Iris pigment epithelial cell (primary cell): ENCODE data around the gene TBX6.

Experiments used
- DNase-seq: peaks from one replicate; pipeline ENCODE4 v3.0.0-alpha.2; 2011; ENCODE audit warnings: low read depth

TBX6 gene

DNA sequence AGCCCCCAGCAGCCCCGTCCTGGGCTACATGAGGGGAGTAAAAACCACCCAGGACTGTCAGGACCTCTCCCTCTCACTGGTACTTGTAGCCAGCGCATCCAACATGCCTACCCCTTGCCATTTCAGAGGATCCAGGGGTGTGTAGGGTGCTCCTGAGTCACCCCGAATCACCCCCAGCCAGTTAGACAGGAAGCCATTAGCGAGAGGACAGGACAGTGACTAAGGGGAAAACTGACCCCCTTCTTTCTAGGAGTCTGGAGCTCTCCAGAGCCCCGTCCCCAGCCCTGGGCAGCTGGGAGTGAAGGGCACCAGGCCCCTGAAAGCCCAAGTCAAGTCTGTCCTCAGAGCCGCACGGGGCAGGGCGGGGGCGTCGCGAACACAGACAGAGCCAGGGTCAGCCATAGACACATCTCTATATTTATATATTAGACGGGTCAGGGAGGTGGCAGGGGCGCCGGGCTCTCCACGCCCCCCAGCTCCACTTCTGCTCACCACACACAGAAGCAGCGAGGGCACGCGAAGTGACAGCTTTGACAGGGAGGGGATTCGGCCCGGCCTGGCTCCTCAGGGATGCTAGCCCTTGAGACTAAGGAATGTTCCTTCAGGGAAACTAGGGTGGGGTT, 22.1 kb upstream of the TBX6 start:
- no peak for DNase-seq

DNA sequence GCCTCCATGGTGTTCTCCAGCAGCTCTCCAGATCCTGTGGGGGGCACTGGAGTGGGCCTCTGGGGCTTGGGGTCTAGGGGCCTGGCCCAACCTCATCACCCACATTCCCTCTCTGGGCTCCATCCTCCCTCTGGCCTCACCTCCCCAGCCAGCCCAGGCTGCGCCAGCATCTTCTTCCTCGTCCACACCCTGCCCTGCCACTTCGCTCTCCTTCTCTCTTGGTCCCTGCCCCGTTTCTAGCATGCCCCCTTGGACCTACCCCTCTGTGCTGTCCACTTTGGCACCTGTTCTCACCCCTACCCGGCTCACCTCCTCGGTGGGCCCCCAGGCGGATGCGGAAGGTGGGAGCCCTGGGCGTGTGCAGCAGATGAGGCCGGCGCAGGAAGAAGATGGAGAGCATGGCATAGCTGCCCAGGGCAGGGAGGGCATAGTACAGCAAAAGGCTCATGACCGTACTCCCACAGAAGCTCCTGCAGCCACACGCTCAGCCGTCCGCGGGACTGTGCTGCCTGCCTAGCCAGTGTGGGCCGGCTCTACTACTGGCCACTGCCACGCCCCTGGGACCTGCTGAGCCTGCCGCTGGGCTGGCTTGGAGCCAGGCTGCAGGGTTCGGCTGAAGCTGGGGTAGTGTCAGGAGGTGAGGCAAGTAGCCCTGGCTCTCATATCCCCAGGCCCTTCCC, 21.4 kb upstream of the TBX6 start, which contains the start of gene GDPD3:
Gene GDPD3, minus strand, starts transcription at position 507 of the 680 bp plus-strand sequence. Its CDS starts 59 bp downstream, at position 448.
- DNase-seq: no peak

DNA sequence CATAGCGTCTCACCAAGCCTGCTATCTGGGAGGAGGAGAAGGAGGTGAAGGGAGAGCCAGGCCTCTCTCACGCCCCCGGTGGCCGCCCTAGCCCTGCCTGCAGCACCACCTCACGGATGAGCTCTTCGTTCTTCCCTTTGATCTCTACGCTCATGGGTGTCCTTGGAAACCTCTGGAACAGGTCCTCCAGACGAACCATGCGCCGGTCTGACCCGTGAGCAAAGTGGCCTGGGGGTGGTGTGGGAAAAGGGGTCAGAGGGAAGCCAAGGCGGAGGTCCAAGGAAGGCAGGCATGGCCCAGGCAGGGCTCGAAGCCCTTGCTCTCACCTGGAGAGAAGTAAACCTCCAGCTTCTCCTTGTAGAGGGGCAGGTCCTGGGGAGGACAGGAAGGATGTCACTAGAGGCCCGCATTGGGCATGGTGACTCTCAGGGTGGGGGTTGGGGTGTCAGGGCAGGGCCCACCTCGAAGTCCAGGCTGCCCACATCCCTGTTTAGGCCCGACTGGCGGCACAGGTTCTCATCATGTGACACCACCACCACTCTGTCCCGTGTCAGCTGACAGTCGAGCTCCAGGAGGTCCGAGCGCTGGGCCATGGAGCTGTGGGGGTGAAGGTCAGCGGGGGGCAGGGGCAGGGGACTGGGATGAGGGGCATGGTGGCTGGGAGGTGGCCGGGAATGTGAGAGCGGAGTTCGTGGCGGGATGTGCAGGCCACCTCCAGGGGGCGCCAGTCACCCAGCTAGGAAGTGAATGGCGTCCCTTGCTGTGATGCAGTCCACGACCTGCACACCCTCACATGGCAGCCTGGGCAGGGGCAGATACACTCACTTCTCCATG, 20.7 kb upstream of the TBX6 start:
- DNase-seq: peak; percentile 55

DNA sequence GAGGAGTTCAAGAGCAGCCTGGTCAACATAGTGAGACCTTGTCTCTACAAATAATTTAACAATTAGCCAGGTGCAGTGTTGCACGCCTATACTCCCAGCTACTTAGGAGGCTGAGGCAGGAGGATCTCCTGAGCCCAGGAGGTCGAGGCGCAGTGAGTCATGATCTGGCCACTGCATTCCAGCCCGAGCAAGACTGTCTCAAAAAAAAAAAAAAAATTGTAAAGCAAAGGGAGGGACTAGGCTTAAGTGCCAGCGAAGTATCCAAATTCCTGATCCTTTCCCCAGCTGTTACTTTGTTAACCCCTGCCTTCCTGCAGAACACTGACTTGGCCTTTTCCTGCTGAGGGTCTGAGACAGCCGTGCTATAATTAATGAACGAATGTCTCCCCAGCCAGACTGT, 18.9 kb upstream of the TBX6 start:
- DNase-seq: peak; percentile 30

DNA sequence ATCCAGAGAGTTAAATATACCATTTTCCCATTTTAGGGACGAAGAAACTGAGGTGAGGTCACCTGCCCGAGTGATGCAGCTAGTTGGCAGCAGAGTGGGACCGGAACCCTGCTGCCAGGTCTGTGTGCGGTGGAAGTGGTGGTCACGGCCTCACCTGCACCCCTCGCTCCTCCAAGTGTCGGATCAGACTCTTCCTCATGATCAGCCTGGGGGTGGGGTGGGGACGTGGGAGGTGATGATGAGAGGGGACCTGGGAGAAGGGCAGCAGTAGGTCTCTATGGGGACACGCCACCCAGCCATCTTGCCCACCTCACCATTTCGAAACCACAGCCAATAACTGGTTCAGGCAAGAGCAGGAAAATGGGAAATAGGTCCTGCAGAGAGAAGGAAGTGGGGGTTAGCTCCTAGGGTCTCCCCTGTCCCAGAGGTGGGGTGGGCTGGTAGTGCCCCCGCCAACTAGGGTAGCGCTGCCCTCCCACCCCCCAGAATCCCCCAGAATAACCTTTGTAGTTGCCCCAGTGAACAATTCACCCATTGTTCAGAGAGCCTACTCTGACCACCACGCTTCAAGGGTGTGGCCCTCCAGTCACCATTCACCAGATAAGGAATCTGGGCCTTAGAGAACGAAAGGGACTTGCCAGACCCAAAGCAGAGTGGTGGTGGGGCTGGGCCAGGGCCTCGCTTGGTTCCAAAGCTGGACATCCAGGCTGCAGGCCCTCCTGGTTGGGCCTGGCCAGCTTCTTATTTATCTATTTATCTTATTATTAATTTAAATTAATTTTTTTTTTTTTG, 16.5 kb upstream of the TBX6 start:
- DNase-seq: no peak

DNA sequence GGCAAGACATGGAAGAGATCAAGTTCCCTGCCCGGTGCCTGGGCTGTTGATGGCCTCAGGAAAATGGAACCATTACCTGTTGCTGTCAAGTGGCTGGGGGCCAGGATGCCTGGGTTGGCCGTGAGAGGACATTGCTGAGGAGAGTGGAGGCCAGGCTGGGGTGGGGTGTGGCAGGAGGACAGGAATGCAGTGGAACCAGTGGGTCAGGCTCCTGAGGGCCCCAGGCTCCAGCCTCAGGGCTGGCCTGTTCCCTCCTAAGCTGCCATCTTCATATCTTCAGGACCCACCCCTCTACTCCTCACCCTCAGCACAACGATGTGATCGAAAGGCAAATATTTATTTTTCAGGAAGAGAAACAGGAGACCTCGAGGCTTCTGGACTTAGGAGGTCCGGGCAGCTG, 12.8 kb upstream of the TBX6 start:
- no peak for DNase-seq

DNA sequence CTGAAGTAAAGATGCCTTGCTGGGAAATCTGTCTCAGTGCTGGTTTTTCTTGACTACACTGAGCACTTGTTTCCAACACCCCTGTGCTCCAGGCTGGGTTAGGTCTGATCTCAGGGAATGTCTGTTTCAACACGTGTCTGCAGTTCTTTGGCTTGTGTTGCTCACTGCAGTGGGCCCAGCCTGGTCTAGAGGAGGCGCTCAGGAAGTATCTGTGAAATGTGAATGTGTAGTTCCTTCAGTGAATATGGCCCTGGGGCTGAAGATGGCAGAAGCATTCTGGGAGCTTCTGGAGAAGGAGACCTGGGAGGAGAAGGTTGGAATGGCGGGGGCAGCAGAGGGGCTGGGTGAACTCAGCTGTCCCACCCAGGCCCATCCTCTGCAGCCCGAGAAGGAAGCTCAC, 12.4 kb upstream of the TBX6 start:
- DNase-seq: peak; percentile 24

DNA sequence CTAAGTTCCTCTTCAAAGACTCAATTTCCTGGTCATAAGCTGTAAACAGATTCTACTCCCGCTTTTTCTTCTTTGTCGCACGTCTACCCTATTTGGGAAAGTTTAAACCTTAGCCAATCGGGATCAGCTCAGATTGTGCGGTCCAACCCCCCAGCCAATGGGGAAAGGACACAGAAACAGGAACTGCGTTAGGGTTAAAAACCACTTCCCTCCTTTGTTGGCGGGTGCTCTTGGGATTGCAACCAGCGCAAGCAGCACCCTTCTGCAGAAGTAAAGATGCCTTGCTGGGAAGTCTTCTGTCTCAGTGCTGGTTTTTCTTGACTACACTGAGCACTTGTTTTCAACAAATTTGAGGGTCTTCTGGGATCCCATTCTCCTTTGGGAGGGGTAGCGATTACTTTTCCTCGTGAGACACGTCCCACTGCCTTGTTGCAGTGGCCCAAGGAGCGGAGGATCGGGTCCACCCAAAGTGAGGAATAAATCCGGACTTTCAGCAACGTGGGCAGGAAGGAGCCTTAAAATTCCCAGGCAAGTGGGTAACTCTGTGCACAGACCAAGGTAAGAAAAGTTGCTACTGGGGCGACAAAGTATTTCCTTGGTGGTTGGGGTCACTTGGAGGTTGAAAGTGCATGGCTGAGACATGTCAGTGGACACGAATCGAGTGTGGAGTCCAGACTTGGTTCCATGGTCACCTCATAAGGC, 5.3 kb upstream of the TBX6 start:
- DNase-seq: no peak

DNA sequence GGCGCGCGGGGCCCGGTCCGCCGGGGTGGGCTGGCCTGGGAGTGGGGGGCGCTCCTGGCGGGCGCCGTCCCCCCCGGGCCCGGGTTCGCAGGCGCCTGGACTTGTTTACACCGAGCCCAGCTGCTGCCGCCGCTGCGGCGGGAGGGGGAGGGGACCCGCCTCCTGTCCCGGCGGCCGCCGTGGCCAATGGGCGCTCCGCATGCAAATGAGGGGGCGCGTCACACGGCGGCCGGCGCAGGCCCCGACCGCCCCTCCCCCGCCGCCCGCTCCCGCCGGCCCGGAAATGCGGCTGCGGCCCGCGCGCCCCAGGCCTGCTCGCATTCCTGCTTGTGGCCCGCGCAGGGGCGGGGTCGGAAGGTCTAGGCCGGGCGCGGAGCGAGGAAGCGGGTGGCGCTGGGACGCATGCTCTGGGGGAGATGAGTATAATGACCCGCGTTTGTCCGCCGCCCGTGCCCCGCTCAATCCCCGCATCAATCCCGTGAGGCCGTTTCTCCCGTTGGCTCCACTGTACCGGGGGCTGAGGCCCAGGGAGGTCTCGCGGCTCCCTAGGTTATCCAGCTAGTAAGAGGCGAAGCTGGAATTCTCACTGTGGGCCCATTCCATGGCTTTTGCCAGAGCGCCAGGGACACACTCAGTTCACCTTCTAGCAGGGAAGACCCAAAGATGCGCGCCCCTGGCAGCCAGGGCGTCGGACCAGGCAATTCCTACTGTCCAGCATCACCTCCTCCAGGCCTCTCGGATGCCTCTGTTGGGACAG, 4.6 kb upstream of the TBX6 start, which contains the start of gene YPEL3:
Gene YPEL3, minus strand, starts transcription at position 109 of the 757 bp plus-strand sequence. CDS start 731 bp downstream, outside the sequence.
- peak; percentile 91 for DNase-seq

DNA sequence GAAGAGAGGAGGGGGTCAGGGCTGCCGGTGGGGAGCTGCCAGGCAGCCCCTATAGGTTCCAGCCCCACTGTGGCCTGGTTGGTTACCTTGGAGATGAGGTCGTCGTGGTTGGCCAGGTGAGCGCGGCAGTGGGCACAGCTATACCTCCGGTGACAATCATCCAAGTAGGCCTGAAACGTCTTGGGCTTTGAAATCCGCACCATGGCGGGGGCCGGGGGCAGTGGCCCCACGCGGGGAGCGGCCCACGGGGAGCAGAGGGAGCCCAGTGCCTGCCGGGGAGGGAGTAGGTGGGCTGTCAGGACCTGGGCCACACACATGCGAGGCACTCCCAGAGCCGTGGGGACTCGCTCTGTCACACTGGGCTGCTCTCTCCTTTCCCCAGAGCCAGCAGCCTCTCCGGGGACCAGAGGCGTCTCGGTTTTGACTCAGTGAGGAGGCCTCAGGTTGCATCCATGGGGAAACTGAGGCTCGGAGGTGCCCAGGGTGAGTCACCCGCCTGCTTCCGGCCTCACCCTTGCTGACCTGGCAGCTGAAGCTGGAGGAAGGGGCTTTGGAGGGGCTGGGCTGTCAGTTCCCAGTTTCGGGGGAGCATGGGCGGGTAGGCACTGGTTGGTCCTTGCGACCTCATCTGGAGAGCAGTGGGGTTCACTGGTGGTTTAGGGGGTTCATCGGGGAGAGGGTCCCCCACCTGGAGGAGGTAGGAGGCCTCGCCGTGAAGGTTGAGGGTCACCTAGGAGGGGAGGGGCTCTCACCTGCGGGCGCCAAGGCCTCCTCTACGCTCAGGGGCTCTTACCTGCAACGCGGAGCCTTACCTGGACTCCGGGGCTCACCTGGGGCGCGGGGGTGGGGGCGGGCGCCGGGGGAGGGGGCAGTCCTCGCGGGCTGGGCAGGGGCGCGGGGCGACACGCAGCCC, 3.7 kb upstream of the TBX6 start:
- no peak for DNase-seq

DNA sequence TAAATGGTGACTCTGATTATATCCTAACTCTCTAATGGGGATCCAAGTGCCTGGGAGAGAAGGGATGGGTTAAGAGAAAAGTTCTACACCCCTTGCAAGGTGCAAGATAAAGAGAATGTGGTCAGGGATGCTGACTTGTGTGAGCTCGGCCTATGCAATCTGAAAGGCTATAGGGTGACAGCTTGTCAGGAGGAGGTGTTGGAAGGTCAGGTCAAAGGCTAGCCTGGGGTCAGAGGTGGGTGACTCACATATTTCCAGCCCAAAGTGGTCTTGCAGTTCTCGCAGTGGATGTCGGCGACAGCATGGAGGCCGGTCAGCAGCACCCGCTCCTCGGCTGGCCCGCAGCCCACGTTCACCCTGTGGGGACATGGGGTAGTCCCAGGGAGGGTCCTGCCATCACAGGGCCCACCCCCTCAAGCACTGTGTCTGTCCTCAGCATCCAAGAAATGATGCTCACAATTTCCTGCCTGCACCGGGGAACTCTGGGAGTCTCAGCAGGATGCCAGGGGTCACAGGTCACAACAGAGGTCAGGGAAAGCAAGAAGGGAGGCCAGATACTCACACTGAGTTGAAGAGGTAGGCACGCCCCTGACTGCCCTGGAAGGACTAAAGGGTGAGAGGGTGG, 2.9 kb upstream of the TBX6 start:
- DNase-seq: no peak

DNA sequence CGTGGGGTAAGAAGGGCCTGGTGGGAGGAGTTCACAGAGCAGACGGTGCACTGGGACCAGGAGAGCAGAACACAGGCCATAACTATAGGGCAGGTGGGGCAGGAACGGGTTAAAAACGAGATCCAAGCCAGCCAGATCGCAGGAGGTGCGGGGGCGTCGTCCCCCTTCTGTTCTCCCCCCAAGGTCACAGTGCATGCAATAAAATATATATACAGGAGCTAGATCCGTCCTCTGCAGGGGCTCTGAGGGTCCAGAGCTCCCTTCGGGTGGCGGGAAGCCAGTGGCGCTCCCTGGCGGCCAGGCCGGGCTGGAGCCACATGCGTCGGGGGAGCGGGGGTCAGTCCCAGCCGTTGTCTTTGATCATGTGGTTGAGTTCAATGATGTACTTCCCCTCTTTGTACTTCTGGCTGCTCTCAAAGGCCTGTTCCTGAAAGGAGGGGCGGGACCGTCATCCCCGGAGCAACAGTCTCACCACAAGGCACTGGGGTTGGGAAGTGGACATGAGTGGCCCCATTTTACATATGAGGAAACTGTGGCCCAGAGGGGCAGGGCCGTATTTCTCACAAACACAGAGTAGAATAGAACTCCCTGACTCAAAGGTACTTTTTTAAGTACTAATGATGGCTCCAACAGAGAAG, 768 bp upstream of the TBX6 start:
- peak; percentile 69 for DNase-seq

DNA sequence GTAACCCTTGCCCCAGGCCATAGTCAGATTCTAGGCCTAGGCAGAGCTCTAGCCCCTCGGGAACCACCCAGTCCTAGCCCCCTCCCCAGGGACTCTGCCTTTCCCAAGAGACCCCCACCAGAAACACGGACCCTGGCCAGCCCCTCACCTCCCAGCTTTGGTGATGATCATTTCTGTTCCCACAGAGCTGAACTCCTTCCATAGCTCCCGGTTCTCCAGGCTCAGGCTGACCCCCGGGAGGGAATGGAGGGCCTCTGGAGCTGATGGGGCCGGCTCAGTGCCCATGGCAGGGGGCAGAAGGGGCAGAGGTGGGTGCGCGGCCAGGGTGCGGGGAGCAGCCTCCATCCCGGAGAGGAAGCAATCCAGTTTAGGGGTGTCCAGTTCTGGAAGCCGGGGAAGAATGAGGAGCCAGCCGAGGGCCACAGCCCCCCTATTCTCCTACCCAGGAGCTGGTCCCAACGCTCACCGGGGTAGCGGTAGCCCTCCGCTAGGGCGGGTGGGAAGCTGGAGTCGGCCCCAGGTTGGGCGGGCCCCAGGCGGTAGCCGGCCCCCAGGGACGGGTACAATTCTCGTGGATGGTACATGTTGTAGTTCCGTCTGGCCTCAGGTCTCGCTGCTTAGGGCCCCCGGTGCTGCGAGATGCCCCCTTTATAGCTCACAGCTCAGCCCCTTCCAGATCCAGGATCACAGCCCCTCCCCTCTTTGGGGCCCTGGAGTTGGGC, 953 bp downstream of the TBX6 start:
- DNase-seq: no peak

DNA sequence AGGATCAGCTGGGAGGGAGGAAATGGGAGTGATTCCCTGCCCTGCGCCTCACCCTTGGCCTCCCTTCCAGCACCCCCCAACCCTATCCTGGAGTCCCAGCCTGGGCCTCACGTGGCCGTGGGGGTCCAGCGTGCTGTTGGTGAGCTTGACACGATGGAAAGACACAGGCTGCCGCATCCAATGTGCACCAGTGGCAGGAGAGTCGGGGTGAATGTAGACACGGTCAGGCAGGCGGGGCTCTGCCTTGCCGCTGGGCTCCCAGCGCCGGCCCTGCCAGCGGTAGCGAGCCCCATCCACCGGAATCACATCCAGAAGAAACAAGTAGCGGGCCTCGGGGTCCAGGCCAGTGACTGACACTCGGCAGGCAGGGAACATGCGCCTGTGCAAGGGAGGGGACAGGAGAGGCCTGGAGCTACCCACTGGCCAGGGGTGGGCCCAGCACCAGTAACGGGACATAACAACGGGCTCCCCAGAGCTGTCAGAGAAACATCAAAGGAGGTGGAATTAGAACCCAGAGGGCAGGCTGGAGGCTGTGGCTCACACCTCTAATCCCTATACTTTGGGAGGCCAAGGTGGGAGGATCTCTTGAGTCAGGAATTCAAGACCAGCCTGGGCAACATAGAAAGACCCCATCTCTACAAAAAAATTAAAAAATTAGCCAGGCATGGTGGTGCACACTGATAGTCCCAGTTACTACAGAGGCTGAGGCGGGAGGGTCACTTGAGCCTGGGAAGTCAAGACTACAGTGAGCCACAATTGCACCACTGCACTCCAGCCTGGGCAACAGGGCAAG, 2.7 kb downstream of the TBX6 start:
- DNase-seq: no peak

DNA sequence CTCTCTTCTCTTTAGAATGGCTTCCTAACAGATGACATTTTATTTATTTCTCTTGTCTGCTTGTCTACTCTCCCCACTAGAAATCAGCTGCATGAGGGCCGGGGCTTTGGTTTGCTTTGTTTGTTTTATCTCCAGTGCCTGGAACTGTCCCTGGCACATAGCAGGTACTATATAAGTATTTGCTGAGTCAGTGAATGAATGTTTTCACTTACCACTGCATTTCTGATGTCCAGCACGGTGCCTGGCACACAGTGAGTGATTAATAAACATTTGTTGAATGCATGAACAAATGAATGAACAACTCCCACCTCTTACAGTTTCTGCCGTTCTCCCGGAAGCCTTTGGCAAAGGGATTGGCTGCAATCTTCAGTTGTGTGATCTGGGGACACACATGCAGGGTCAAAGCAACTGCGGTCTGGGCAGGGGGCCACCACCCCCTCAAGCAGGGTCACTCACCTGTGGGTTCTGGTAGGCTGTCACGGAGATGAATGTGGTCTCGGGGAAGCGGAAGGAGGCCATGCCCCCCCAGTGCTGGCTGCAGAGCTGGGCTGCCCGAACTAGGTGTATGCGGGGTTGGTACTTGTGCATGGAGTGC, 3.4 kb downstream of the TBX6 start:
- DNase-seq: no peak

DNA sequence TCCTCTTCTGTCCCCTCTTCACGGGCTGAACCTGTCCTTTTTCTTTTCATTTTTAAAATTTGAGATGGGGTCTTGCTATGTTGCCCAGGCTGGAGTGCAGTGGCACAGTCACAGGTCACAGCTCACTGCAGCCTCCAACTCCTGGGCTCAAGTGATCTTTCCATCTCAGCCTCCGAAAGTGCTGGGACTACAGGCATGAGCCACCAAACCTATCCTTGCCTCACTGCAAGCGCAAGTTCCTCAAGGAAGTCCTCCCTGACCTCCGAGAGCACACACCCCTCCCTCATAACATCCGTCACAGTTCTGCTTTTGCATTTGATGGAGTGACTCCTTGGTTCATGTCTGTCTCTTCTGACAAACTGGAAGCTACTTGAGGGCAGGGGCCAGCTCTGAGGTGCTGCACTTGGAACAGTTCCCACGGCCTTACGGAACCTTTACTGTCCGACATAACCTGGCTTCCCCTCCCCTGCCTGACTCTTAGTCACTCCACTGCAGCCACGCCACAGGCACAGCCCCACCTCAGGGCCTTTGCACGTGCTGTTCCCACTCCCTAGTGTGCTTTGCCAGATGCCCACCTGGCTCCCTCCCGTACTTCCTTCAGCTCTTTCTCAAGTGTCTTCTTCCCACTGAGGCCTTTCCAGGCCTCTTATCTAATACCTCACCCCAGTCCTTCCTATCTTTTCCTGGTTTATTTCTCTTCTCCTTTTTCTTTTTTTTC, 4.4 kb downstream of the TBX6 start:
- no peak for DNase-seq
